Activated T-cell treated with anti-CD3 and anti-CD28 coated beads for 48 hours (primary cell): ENCODE data around the gene PPP4R4.
"Not testable (repeated sequence)": the region's sequence is repeated elsewhere in the genome, so short reads cannot be mapped to it uniquely, and the experiment has no call there.

ENCODE experiments used
- DNase-seq: peaks from one replicate; pipeline ENCODE4 v3.0.0-alpha.2; 2020; ENCODE audit warnings: low read depth

Gene PPP4R4

DNA sequence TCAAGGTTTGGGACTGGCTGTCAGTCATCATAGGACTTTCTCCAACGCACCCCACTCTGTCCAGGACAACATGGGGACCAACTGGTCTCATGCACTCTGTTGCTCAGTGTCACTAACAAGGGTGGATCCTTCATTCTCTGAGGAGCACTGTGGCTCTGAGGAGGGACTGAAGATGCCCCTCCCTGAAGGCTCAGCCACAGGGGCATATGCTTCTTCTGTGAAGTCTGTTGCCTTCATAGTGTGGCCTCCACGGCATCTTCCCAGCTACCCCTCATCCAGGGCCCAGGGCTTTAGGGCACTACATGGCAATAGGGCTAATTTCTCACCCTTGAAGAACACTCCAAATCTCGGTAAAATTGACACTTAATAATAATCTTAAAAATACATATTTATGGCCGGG, 30.4 kb upstream of the PPP4R4 start:
- no peak for DNase-seq

DNA sequence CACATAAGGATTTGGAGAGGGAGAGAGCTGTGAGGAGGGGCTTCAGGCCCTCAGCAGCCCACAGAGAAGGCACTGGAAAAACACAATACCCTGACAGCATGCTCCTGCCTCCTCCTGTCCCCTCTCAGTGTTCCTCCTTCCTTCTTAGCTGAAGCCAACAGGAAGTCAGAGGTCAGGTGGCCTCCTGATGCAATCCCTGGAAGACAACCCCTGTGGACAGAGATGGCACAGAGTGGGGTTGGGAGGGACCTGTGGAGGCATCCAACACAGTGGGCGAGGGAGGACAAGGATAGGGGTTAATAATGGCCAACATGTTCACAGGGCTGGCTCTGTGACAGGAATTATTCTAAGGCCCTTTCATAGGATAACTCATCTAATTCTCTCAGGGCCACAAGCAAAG, 29.4 kb upstream of the PPP4R4 start:
- no peak for DNase-seq

DNA sequence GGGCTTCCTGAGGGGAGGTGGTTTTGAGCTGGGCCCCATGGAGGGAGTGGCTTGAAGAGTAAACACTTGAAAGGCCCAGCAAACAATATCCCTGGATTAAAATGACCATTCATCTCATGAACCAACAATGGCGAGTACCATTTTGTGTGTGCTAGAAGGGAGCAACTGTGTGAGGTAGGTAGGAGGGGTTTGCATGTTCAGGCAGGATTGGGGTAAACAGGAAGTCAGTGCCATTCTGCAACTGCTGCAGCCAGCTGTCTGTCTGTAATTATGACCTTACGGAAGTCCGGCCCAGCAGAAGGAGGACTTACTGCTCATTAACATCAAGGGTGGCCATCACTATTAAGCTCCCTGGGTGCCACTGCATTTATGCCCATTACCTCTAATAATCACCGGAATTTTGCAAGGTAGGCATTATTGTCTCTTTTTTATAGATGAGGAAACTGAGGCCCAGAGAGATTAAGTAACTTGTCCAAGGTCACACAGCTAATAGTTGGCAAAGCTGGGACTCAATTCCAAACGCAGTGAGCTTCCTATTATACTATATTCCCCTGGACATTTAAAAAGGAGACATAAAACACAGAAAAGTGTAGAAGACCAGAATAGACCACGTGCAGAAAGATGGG, 28.1 kb upstream of the PPP4R4 start:
- DNase-seq, result no peak

DNA sequence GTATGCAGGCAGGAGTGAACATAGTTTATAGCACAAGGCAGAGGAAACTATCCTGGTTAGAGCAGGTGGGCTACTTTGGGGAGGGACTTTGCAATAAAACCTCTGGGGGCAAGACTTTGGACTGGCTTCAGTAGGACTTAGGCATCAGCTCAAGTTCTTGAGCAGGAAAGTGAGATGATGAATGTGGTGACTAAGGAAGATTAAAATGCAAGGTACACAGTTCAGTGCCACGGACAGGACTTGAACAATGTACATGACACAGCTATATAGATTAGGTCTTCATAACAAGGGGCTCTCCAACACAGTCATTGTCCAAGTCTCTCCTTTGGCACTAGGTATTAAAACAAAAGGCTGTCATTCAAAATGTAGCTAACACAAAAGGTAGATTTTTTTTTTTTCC, 21.4 kb upstream of the PPP4R4 start:
- no peak for DNase-seq

DNA sequence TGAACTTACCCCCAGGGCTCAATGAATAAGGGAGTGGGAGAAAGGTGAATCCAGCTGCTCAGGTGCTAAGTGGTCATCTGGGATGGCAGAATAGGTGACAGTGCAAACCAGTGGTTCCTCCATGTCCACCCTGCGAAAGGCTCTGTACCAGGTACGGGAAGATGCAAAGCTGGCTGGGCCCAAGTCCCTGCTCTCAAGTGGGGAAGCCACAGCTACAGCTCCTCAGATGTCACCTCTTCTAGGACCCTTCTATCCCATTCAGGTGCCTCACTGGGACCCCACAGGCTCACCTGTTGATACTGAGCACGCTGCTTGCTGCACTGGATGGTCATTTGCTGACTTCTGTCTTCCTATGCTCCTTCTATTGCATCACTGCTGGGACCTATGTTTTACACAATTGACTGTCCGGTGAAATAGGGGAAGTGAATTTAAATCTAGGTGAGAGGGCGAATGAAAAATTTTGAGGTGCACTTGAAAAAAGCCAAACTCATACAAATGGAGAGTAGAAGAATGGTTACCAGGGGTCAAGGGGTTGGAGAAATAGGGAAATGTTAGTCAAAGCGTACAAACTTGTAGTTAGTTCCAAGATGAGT, 20.3 kb upstream of the PPP4R4 start:
- DNase-seq, result no peak

DNA sequence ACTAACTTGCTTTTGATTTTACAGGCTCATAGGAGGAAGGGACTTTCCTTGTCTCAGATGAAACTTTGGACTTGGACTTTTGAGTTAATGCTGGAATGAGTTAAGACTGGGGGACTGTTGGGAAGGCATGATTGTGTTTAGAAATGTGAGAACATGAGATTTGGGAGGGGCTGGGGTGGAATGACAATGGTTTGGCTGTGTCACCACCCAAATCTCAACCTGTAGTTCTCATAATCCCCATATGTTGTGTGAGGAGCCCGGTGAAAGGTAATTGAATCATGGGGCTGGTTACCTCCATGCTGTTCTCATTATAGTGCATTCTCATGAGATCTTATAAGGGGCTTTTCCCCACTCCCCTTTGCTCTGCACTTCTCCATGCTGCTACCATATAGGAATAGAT, 18.0 kb upstream of the PPP4R4 start:
- not testable (repeated sequence) for DNase-seq

DNA sequence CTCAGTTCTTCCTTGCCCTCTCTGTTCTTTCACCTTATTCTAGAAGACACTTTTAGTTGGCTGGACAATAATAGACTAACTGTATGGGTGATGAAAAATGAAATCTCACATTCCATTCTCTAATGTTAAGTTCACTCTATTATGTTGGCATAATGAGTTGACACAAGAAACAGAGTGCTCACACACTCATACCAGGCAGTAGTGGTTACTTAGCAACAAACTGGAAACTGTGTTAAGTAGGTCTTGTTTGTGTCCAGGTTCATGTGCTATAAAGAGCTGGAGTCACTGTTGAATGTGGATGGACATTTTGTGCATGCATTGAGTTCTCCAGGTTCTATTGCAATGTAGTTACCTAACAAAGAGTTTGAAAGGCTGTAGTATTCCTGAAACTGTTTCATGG, 16.9 kb upstream of the PPP4R4 start:
- DNase-seq, result no peak

DNA sequence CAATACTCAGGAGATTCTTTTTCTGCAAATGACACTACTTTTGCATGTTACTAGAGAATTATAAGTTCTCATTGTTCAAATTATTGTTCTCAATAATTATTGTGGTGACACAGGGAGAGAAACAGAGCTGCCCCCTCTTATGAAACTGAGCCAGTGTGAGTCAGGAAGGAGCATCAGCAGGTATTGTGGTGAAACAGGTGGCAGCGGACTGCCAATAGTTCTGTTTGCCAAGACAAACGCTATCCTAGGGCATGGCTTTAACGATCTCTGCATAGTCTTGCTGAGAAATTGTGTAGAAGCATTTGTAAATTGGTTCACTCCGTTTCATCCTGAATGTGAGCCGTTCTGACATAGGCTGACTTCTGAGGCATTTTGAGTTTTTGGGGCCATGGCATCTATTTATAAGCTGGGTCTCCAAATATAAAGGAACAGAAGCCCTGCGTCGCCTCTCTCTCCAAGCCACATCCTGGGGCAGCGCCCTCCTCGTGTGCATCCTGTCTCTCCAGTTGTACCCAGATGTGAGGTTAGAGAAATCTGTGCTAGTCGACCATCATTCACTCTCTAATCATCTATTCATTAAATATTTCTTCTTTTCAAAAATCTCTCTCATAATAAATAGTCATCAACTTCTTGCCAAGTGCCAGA, 15.8 kb upstream of the PPP4R4 start:
- DNase-seq, result no peak

DNA sequence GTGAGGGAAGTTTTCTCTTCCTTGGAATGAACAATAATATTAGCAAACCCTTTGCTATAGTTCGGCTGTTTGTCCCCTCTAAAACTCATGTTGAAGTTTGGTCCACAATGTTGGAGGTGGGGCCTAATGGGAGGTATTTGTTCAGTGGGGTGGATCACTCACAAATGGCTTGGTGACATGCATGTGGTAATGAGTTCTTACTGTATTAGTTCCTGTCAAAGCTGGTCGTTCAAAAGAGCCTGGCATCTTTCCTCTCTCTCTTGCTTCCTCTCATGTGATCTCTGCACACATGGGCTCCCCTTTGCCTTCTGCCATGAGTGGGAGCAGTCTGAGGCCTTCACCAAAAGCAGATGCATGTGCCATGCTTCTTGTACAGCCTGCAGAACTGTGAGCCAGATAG, 13.1 kb upstream of the PPP4R4 start:
- no peak for DNase-seq

DNA sequence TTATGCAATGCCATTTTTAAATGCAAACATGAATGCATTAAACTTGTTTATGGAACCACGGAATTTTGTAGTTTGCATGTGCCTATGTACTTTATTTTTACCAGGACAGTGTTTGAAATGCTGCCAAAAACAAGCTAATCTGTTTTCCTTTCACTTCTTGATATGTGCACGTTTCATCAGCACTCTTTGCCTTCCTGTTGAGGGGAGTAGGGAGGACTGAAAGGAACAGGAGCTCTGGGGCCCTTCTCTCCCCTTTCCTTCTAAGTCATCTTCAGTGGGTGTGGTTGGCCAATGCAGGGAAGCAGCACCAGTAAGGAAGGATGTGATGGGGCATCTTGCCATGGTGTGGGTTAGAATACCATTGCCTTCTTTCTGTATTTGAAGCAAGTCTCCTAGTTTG, 12.1 kb upstream of the PPP4R4 start:
- no peak for DNase-seq

DNA sequence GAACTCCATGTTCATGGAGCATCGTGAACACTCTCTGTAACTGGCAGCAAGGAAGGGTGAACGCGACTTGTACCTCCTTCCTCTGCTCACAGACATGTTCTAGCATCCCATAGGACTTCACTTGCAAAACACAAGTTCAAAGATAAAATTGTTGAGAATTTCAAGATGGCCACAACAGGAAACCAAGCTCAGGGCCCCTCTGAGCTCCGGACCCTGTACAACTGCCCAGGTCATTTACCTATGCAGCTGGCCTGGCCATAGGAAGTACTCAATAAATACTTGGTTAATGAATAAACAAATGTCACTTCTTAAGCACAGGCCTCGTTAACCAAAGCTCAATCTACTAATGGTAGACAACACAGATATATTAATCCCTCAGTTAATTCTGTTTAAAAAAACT, 11.7 kb upstream of the PPP4R4 start:
- no peak for DNase-seq

DNA sequence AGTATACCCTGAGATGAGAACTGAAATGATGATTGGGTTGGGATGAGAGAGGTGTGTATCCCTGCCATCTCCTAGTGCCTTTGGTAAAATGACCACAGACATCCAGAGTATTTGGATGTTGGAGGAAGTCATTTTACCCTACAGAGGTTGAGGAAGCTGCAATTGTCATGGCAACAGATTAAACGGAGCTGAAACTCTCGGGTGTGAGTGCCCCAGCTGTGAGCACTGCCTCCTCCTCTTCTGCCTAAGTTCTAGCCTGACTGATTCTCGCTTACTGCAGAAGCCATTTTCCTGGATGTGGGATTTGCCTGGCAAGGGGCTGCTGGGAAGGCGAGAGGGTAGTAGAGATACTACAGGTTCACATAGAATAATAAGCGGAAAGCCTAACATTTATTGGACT, 10.3 kb upstream of the PPP4R4 start:
- no peak for DNase-seq

DNA sequence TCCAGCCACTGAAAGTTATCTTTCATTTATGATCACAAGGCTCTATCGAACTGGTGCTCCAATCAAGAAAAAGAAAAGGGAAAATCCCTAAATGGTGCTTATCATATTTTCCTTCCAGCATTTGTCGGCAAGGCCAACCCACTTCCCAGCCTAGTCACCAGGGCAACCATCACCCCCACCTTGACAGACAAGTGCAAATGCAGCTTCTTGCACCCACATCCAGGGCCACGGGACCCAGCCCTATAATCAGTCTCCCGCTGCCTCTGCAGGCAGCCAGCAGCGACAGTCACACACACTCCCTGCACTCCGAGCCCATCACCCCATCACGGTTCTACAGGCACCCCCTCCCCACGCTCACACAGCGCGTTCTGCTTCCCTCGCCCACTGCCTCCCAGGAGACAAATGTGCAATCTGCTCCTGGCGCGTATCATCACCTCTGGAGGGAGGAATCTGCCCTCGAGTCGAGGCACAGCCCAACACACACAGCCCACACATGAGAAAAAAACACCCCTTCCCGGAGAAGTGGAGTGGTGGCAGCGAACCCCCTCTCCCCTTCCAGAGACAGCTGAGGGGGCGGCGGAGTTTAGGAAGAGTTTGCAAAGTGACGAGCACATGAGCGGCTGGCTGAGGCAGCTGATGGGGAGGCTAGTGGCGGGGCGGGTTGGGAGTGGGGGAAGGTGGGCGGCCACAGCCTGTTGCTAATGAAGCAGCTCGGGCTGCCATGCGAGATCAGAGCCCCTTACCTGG, 9.3 kb upstream of the PPP4R4 start:
- peak; percentile 37 for DNase-seq

DNA sequence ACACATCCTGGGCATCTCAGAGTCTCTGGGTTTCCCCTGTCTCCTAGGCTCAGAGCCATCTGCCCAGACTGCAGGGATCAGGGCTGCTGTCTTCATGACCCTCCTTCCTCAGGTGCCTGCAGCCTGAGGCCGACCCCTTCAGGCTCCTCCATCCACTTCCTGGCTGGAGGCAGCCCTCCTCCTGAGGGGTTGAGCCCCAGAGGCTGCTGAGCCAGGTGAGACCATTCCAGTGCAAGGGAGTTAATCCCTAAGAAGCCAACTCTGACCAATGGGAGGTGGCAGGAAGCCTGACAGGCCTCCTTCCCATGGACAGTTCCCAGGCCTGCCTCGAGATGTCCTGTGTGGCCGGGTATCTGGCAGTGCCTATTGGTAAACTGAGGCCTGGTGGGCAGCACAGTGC, 8.4 kb upstream of the PPP4R4 start:
- no peak for DNase-seq

DNA sequence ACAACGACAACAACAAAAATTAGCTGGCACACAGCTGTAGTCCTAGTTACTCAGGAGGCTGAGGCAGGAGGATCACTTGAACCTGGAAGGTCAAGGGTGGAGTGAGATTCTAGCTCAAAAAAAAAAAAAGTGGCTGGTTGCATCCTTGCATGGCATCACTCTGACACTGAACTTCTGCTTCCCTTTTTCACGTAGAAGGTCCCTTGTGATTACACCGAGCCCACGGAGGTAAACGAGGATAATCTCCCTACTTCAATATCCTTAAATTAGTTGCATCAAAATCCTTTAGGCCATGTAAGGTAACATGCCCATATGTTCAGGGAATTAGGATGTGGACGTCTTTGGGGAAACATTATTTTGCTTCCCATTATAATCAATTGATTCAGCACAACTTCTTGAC, 4.0 kb upstream of the PPP4R4 start:
- DNase-seq, result no peak

DNA sequence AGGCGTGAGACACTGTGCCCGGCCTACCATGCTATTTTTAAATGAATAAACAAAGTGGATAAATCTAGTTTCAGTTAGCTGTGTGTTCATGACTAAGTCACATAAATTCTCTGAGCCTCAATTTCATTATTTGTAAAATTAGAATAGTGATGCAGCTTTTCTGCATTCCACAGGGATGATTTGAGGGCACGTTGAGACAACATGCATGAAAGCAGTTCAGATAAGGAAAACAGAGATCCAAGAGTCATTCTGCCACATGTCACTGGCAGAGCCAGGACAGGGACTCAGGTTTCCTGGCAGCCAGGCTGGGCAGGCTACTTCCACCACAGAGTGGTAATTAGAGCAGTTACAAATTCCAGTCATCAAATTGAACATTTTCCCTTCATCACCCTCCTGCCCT, 2.9 kb upstream of the PPP4R4 start:
- DNase-seq, result no peak

DNA sequence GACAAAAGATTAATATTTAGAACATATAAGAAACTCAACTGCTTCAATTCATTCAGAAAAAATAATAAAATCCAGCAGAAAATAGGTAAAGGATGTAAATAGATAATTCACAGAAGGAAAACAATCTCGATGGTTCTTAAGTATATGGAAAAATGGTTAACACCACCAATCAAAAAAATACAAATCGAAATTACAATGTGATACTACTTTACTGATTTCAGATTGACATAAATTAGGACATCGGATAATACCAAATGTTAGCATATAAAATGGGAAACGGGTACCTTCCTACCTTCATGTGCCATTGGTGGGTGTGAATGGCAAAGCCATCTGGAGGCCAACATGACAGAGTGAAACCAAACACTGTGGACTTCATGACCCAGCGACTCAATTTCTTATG, 1.6 kb upstream of the PPP4R4 start:
- no peak for DNase-seq

DNA sequence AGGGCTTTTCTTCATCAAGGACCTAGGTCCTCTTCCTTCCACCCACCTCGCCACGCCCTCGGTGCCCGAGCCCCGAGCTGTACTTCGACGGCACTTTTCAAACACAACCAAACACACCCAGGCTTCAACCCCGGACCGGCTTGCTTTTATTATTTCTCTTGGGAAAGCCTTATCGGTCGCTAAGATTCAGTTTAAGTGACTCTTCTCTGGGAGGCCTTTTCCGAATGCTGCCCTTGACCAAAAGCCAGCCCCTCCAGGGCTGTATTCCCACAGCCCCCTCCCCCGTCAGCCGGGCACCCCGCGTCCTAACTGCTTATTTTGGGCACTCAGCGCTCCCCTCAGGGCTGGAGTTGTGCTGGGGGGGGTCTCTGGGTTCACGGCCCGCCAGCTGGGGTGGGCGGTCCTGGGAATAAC, 644 bp upstream of the PPP4R4 start:
- DNase-seq, result no peak

DNA sequence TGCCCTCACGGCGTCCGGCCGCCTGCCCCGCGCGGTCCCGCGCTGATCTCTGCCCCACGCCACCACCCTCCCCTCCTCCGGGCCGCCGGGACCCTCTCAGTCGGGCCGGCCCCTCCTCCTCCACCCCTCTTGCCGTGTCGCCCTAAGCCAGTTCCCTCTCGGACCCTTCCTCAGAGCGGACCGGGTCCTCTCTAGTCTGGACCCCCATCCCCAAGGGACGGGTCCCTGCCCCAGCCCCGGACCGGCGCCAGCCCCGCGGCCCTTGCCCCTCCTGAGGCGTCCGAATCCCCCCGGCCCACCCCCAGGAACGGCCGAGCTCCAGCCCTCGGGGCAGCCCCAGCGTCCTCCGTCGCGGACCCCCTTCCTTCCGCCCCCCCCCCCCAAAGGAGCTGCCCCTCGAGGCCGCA, 485 bp downstream of the PPP4R4 start:
- no peak for DNase-seq

DNA sequence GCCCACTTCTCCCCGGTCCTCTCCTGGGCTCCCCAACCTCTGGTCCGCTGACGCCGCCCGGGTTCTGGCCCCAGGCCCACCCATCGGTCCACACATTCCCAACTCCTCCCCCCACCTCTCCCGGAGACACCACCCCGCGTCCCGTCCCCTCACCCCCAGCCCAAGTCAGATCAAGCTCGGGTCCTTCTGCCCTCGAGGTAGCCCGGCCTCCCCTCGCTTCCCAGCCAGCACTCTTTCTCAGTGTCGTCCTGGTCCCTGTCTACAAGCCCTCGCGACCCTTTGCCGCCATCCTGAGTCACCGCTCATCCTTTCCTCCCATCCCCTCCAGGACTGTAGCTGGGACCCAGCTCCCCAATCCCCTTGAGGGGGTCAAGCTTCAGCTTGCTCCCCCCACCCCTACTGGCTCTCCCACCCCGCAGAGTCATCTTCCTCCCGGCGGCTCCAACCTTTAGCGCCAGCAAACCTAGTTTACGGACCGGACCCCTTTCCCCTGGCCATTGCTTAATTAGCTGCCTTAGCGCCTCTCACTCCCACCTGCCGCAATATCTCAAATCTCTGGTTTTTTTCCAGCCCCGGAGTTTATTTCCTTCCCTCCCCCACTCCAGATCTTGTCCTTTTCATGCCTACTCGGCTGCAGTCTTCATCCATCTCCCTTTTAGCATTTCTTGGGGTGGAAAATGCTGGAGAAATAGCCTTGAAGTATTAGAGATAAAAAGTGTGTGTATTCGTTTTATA, 1.1 kb downstream of the PPP4R4 start:
- no peak for DNase-seq

DNA sequence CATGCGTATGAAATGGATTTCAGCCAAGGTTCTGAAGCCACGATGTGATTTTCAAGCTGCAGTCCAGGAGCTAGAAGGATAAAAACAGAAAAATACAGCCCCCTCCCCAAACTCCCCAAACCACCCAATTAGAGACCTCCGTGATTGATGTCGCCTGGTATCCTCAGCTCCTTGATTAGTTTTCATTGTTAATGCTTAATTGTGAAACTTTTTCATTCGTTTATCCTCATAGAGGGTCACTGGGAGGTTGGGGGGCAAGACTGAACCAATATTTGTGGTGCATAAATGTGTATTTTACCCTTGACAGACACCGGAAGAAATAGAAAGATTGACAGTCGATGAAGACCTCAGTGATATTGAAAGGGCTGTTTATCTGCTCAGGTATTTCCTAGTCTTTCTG, 1.6 kb downstream of the PPP4R4 start:
- DNase-seq, result no peak

DNA sequence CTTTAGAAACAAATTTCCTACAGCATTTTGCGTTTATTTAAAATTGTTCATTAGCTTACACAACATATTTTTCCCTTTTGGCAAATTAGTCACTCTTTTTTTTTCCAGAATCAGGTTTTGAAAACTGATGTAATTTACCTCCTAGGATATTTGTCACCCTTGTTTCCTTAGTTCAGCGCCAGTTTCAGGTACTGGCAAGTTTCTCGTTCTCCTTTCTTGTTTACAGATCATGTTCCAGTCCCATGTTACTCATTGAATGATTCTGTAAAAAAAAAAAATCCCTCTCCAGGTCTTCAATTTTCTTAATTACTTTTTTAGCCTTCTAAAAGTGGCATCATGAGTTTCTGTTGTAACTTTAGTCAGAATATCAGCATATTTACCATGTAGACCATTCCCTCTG, 2.7 kb downstream of the PPP4R4 start:
- DNase-seq, result no peak

DNA sequence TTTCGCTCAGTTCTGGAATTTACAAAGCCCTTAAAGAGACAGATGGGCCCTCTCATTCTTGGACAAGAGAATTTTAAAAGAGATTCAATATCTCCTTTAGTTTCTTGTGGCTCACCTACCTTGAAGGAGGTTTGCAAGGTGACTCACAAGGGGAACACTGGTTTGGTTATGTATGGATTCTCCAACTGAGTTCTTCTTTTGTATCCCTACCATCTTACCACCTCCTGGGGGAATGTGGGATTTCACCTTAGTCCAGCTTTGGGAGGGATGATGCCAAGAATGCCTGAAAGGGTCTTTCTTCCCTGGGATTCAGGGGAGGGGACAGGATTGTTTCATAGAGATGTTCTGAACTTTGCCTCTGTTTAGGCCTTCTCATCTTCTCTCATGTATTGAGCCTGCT, 3.7 kb downstream of the PPP4R4 start:
- DNase-seq, result no peak
